ENCODE data around the gene PLCB1.

GRCh38 chr20:8328189-8328588 is 196.1 kb downstream of the PLCB1 start:
- no peak for TF ChIP-seq POLR2A (IDR thresholded peaks at IDR 0.05; ENCODE audit: low read length)
- TF ChIP-seq GATA1 (IDR thresholded peaks at IDR 0.05; ENCODE audit: low read depth, low read length): no peak
